ENCODE results near the gene DAPK2.

Gene DAPK2

GRCh38 chr15:64022571-64022970 is 23.7 kb downstream of the DAPK2 start:
- DNase-seq: no peak

- DNase-seq: peak; percentile 77
Observed at GRCh38 chr15:64019764-64020163, 26.5 kb downstream of the DAPK2 start.

GRCh38 chr15:64017591-64018163 is 28.6 kb downstream of the DAPK2 start:
- no peak for DNase-seq

GRCh38 chr15:64017082-64017588 is 29.1 kb downstream of the DAPK2 start:
- DNase-seq: no peak

GRCh38 chr15:64016257-64016656 is 30.0 kb downstream of the DAPK2 start:
- no peak for DNase-seq

- DNase-seq: no peak
Observed at GRCh38 chr15:64014995-64015394, 31.3 kb downstream of the DAPK2 start.

- DNase-seq: no peak
Observed at GRCh38 chr15:64013179-64014062, 32.9 kb downstream of the DAPK2 start.

- no peak for DNase-seq
Observed at GRCh38 chr15:64011736-64012135, 34.5 kb downstream of the DAPK2 start.

GRCh38 chr15:64010719-64011118 is 35.6 kb downstream of the DAPK2 start:
- DNase-seq: peak; percentile 86

- no peak for DNase-seq
Observed at GRCh38 chr15:64009798-64010261, 36.5 kb downstream of the DAPK2 start.

GRCh38 chr15:64009241-64009640 is 37.0 kb downstream of the DAPK2 start:
- no peak for DNase-seq

GRCh38 chr15:64008177-64008576 is 38.1 kb downstream of the DAPK2 start:
- no peak for DNase-seq

- peak; percentile 63 for DNase-seq
Observed at GRCh38 chr15:64006642-64007041, 39.6 kb downstream of the DAPK2 start.

- no peak for DNase-seq
Observed at GRCh38 chr15:64004587-64004986, 41.7 kb downstream of the DAPK2 start.

- no peak for DNase-seq
Observed at GRCh38 chr15:64004056-64004455, 42.2 kb downstream of the DAPK2 start.

- no peak for DNase-seq
Observed at GRCh38 chr15:64003182-64003581, 43.1 kb downstream of the DAPK2 start.

GRCh38 chr15:64001148-64001547 is 45.1 kb downstream of the DAPK2 start:
- no peak for DNase-seq

- DNase-seq: no peak
Observed at GRCh38 chr15:64000183-64000951, 45.9 kb downstream of the DAPK2 start.

- no peak for DNase-seq
Observed at GRCh38 chr15:63999177-63999576, 47.1 kb downstream of the DAPK2 start.

GRCh38 chr15:63998489-63998888 is 47.8 kb downstream of the DAPK2 start:
- DNase-seq: no peak

- no peak for DNase-seq
Observed at GRCh38 chr15:63997715-63998442, 48.4 kb downstream of the DAPK2 start.

GRCh38 chr15:63996794-63997357 is 49.4 kb downstream of the DAPK2 start:
- no peak for DNase-seq
